Endothelial cell of umbilical vein (primary cell): ENCODE measurements around the gene NUB1.

ENCODE experiments used
- MYC ChIP-seq: IDR thresholded peaks from one replicate; pipeline ENCODE4 v1.6.1; 2011; ENCODE audit warnings: mild to moderate bottlenecking, low read depth, low read length
- POLR2A ChIP-seq: IDR thresholded peaks from 2 replicates; pipeline ENCODE4 v1.6.1; 2012; ENCODE audit warnings: low read depth, mild to moderate bottlenecking, control low read depth, low read length
- TF ChIP-seq, protein P1 (sequence below), 2 donors: IDR thresholded peaks; 1 replicate in 1 of 2; 2 replicates in 1 of 2; pipeline ENCODE4 v1.5.1; 2011; ENCODE audit warnings: low read length in 2 of 2, mild to moderate bottlenecking in 2 of 2, moderate library complexity in 2 of 2, control low read depth in 1 of 2, inconsistent platforms in 1 of 2, low read depth in 1 of 2; ENCODE audit not compliant: insufficient read depth in 1 of 2; ENCODE audit errors: extremely low read depth in 1 of 2

DNA sequence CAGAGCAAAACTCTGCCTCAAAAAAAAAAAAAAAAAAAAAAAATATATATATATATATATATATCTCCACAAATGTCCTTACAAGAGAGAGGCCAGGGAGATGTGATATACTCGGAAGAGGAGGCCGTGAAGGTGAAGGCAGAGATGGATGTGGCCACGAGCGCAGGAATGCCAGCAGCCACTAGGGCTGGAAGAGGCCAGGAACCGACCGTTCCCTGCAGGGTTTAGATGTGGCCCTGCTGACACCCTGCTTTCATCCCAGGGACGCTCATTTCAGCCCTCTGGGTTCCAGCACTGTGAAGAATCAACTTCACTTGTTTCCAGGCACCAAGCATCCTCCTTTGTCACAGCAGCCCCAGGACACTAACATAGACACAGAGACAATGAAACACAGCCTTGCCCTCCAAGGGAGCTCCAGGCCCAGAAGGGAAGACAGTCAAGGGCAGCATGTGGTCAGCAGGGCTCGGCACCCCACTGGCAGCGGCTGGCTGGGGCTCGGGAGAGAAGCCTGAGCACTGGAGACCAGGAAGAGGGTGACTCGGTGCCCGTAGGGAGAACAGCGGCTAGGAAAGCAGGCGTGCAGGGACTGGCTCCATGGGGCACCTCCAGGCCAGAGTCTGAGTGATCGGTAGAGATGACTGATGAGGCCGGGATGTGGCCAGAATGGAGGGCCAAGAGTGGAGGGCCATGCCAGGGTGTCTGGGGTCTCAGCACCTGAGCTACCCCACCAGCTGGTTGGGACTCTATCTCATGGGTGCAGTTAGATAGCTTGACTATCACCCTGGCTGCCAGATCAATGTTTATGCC, 60.6 kb downstream of the NUB1 start:
- TF ChIP-seq, protein P1, sequence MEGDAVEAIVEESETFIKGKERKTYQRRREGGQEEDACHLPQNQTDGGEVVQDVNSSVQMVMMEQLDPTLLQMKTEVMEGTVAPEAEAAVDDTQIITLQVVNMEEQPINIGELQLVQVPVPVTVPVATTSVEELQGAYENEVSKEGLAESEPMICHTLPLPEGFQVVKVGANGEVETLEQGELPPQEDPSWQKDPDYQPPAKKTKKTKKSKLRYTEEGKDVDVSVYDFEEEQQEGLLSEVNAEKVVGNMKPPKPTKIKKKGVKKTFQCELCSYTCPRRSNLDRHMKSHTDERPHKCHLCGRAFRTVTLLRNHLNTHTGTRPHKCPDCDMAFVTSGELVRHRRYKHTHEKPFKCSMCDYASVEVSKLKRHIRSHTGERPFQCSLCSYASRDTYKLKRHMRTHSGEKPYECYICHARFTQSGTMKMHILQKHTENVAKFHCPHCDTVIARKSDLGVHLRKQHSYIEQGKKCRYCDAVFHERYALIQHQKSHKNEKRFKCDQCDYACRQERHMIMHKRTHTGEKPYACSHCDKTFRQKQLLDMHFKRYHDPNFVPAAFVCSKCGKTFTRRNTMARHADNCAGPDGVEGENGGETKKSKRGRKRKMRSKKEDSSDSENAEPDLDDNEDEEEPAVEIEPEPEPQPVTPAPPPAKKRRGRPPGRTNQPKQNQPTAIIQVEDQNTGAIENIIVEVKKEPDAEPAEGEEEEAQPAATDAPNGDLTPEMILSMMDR (IDR thresholded peaks at IDR 0.05; ENCODE audit: extremely low read depth in 1 of 2, insufficient read depth in 1 of 2, low read depth in 1 of 2, low read length in 2 of 2) = no peak
- no peak for TF ChIP-seq MYC
- TF ChIP-seq POLR2A = no peak
